HepG2 (cell line): Measurements from ENCODE around the gene CEP120. TPM values are rescaled to one million over a fixed set of nuclear protein-coding genes. Genes with fewer than 3 reads are reported as not detected.

Experiments
- ATAC-seq: fragments of 200-7000 bp; cut with Tn5 transposase; 3 replicates; pipeline ENCODE4 v1.9.1; 2020; ENCODE audit warnings: mild to moderate bottlenecking, moderate library complexity
- BruUV-seq: library from RNA; stranded (reverse); fragments of 400-500 nt; replicated peaks from 2 replicates; lab custom pipeline; 2021; lab: Mats Ljungman, UMichigan
- CTCF ChIA-PET: fragments of 300-600 bp; formaldehyde crosslinking; extraction: SDS; loops from one replicate; lab custom pipeline; 2021; ENCODE audit warnings: low total read pairs, inconsistent platforms, low intra/inter-chr PET ratio; lab: Yijun Ruan, JAX
- POLR2A ChIA-PET: fragments of 350-600 bp; sonication (Branson Sonifier 250); formaldehyde crosslinking; loops from one replicate; lab custom pipeline; 2020; ENCODE audit warnings: antibody characterized with exemption, inconsistent platforms; lab: Yijun Ruan, JAX
- DNase-seq: peaks from one replicate; pipeline ENCODE4 v3.0.0-alpha.2; 2015; ENCODE audit warnings: low spot score
- FAIRE-seq: peaks from 3 replicates; lab custom pipeline; 2011; peaks lifted over from hg19 to GRCh38; lab: Jason Lieb, UNC
- H2AFZ ChIP-seq: one replicate; pipeline ENCODE4 v1.6.1; 2011; ENCODE audit warnings: low read length, inconsistent platforms
- H3K27ac ChIP-seq: fragments of 300-600 bp; 3 replicates; pipeline ENCODE4 v1.8.0; 2011; ENCODE audit warnings: mixed run types, mild to moderate bottlenecking, mixed read lengths, low read length, inconsistent platforms; ENCODE audit not compliant: insufficient read depth; ENCODE audit errors: extremely low read length
- H3K27me3 ChIP-seq, 2 experiments: fragments of 200-600 bp in 1 of 2; 2 replicates in 1 of 2; 3 replicates in 1 of 2; pipeline versions ENCODE4 v1.6.0 to v1.8.0; 2011; ENCODE audit warnings: low read length in 2 of 2, mild to moderate bottlenecking in 2 of 2, moderate library complexity in 2 of 2, inconsistent platforms in 1 of 2; ENCODE audit not compliant: insufficient read depth in 2 of 2, control insufficient read depth in 1 of 2
- H3K36me3 ChIP-seq, 2 experiments: fragments of 200-600 bp in 1 of 2; replicated peaks in 1 of 2; 2 replicates in 1 of 2; 3 replicates in 1 of 2; pipeline versions ENCODE4 v1.5.1 to v1.8.0; 2011; ENCODE audit warnings: low read length in 2 of 2, inconsistent platforms in 1 of 2; ENCODE audit not compliant: insufficient read depth in 2 of 2, control insufficient read depth in 1 of 2
- H3K4me1 ChIP-seq: 2 replicates; pipeline ENCODE4 v1.5.1; 2012; ENCODE audit warnings: low read length, inconsistent platforms; ENCODE audit not compliant: insufficient read depth
- H3K4me2 ChIP-seq: 2 replicates; pipeline ENCODE4 v1.6.0; 2011; ENCODE audit warnings: low read depth, low read length, inconsistent platforms
- H3K4me3 ChIP-seq, 3 experiments: fragments of 200-600 bp in 1 of 3; sonication (generic), shearing (Covaris generic) in 1 of 3; replicated peaks in 1 of 3; 2 replicates each; pipeline ENCODE4 v1.5.1; 2011 to 2016; ENCODE audit warnings: low read length in 3 of 3, inconsistent platforms in 2 of 3, low read depth in 2 of 3, mild to moderate bottlenecking in 2 of 3, control low read depth in 1 of 3, mixed read lengths in 1 of 3; ENCODE audit not compliant: insufficient read depth in 1 of 3
- H3K79me2 ChIP-seq: one replicate; pipeline ENCODE4 v1.6.1; 2011; ENCODE audit warnings: low read length, inconsistent platforms; ENCODE audit not compliant: insufficient read depth
- H3K9ac ChIP-seq: 2 replicates; pipeline ENCODE4 v1.6.0; 2011; ENCODE audit warnings: mild to moderate bottlenecking, low read depth, low read length, inconsistent platforms; ENCODE audit not compliant: insufficient read depth
- H3K9me3 ChIP-seq: 2 replicates; pipeline ENCODE4 v1.5.1; 2012; ENCODE audit warnings: mild to moderate bottlenecking, low read length
- H4K20me1 ChIP-seq: 2 replicates; pipeline ENCODE4 v1.6.0; 2011; ENCODE audit warnings: inconsistent platforms, mild to moderate bottlenecking, low read length, moderate library complexity; ENCODE audit not compliant: insufficient read depth
- CEBPB ChIP-seq: IDR thresholded peaks from 2 replicates; pipeline ENCODE4 v1.6.1; 2011; ENCODE audit warnings: low read depth, low read length, improper control_type of control experiment, borderline replicate concordance
- CEBPG ChIP-seq: IDR thresholded peaks from 2 replicates; pipeline ENCODE4 v1.6.1; 2016
- SOX6 ChIP-seq, 2 experiments: fragments of 450-650 bp in 1 of 2; sonication (generic) in 1 of 2; formaldehyde crosslinking in 1 of 2; IDR thresholded peaks; 2 replicates each; pipeline versions ENCODE4 v1.4.0 to v1.6.1; 2017 to 2020; ENCODE audit warnings: antibody characterized with exemption in 1 of 2, mild to moderate bottlenecking in 1 of 2, missing genetic modification reagents in 1 of 2
- TEAD3 ChIP-seq: optimal IDR thresholded peaks from 2 replicates; pipeline ENCODE3; 2016; ENCODE audit warnings: borderline replicate concordance
- ZNF143 ChIP-seq: sonication (generic); formaldehyde crosslinking; IDR thresholded peaks from 2 replicates; pipeline ENCODE4 v1.4.0; 2020; ENCODE audit warnings: missing genetic modification reagents
- ZNF460 ChIP-seq: sonication (generic); formaldehyde crosslinking; IDR thresholded peaks from 2 replicates; pipeline ENCODE4 v1.5.1; 2020; ENCODE audit warnings: missing genetic modification reagents, mild to moderate bottlenecking, borderline replicate concordance
- WGBS: methylation state at CpG from one replicate; pipeline ENCODE4 v1.1.6; 2017; ENCODE audit warnings: low lambda C conversion rate; 5-methylcytosine and 5-hydroxymethylcytosine counted together
- in situ Hi-C: cut with HindIII; loops from 2 replicates; pipeline ENCODE4 v1.10.0; 2017; ENCODE audit warnings: low pct_unique_long_range_greater_than_20kb; ENCODE audit not compliant: extremely low pct_ligation_motif_present
- intact Hi-C: fragments of 100-400 bp; cut with micrococcal nuclease; formaldehyde crosslinking; loops from one replicate; pipeline ENCODE4 v1.10.0; 2022; ENCODE audit not compliant: unreplicated experiment
- polyA plus RNA-seq, 8 experiments: library from polyadenylated mRNA; depleted of rRNA in 3 of 8; stranded (reverse) in 7 of 8; unstranded in 1 of 8; fragments of >200 nt; fragmentation: Illumina TruSeq in 4 of 8; extraction: Trizol in 4 of 8; gene quantifications; 2 replicates each; pipeline versions ENCODE4 v1.2.1 to v1.2.3, GENCODE V29; 2011 to 2016; ENCODE audit warnings: low read depth in 4 of 8, missing spikeins in 1 of 8, mixed read lengths in 1 of 8; ENCODE audit not compliant: insufficient read depth in 1 of 8
- total RNA-seq, 5 experiments: library from RNA; depleted of rRNA; stranded (reverse); fragments of >200 nt; fragmentation: Illumina TruSeq; extraction: Trizol; gene quantifications; 2 replicates each; pipeline ENCODE4 v1.2.3, GENCODE V29; 2016; ENCODE audit warnings: low read depth in 1 of 5
- TF ChIP-seq, protein P1 (sequence below): sonication (generic); formaldehyde crosslinking; IDR thresholded peaks from 2 replicates; pipeline ENCODE4 v1.4.0; 2020; ENCODE audit warnings: missing genetic modification reagents
- TF ChIP-seq, protein P2 (sequence below): sonication (generic); formaldehyde crosslinking; IDR thresholded peaks from 2 replicates; pipeline ENCODE4 v1.8.0; 2022; ENCODE audit warnings: missing genetic modification reagents, mild to moderate bottlenecking, inconsistent platforms, borderline replicate concordance
- TF ChIP-seq, protein P3 (sequence below), 2 experiments: fragments of 450-650 bp in 1 of 2; sonication (generic) in 1 of 2; formaldehyde crosslinking; IDR thresholded peaks; 2 replicates each; pipeline versions ENCODE4 v1.5.0 to v1.8.0; 2020 to 2022; ENCODE audit warnings: mild to moderate bottlenecking in 1 of 2, missing genetic modification reagents in 1 of 2

Gene CEP120
- total and polyA plus RNA-seq, 2 of the 13 experiments (the other 11 are each of a cell fraction or from before 2014, with no cell fraction given), result 8.0 to 14.7 TPM

DNA sequence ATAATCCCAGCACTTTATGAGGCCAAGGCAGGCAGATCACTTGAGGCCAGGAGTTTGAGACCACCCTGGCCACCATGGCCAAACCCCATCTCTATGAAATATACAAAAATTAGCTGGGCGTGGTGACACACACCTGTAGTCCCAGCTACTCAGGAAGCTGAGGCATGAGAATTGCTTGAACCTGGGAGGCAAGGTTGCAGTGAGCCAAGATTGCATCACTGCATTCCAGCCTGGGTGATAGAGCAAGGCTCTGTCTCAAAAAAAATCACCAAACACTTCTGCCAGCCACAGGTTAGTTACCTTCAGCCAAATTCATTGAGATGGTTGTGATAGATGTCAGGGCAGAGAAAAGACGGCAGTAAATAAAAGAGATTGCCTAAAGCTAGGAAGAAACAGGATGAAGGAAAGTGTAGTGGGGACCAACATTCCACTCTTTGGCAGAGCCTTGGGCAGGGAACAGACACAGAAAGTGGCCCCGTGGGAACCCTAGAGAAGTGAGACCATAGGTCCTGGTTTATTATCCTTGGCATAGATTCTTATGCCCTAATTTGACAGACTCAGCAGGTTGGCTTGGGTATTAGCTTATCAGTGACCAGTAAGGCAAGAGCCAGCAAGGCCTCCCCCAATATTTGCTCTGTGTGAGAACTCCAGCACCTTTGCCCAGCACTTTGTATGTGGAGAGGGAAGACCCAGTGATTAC, 5.5 kb upstream of the CEP120 start:
- ChIA-PET POLR2A (interaction anchor here (1.5 to 2.3 kb wide), 2 partner anchors 83 to 654 kb away, joined by 3 to 7 read pairs; partner anchors contain the start of genes CSNK1G3 and SNX2), CTCF (no interaction called here)
- H3K4me1 ChIP-seq, result peaks cover 20% of the 10 kb centered on the region
- no peaks in the 10 kb centered on the region for H3K27me3 ChIP-seq
- in situ Hi-C loops, result no loop called here
- FAIRE-seq, result no peak
- WGBS, result 1% methylated on average over 3 of the region's 3 CpGs
- peak; percentile 87 for ATAC-seq
- no peaks in the 10 kb centered on the region for H3K36me3 ChIP-seq
- no TSS peak for BruUV-seq
- intact Hi-C loops, result no loop called here
- peak; percentile 11 for DNase-seq
- no peak overlapping the region for H3K4me3 ChIP-seq
- no peak overlapping the region for H3K9ac ChIP-seq
- no peaks in the 10 kb centered on the region for H3K9me3 ChIP-seq
- no peaks in the 10 kb centered on the region for H4K20me1 ChIP-seq
- H3K4me2 ChIP-seq, result peak overlapping the region; percentile 8; the same call in 1 of the 2 replicates
- TF ChIP-seq, protein P1, sequence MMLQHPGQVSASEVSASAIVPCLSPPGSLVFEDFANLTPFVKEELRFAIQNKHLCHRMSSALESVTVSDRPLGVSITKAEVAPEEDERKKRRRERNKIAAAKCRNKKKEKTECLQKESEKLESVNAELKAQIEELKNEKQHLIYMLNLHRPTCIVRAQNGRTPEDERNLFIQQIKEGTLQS, result peak; percentile 56
- TF ChIP-seq ZNF143 (CRISPR knock-in tag) (no peak), CEBPB (peak; percentile 39; the same call in 1 of the 2 replicates), CEBPG (CRISPR knock-in tag) (peak; percentile 82), TEAD3 (CRISPR knock-in tag) (peak; percentile 78), ZNF460 (CRISPR knock-in tag) (peak; percentile 73; the same call in 1 of the 2 replicates), SOX6 (IDR thresholded peaks at IDR 0.05) (no peak), SOX6 (CRISPR knock-in tag; IDR thresholded peaks at IDR 0.05) (0 out of 2 replicates have a peak, but pooled peaks have one; percentile 23)
- TF ChIP-seq, protein P2, sequence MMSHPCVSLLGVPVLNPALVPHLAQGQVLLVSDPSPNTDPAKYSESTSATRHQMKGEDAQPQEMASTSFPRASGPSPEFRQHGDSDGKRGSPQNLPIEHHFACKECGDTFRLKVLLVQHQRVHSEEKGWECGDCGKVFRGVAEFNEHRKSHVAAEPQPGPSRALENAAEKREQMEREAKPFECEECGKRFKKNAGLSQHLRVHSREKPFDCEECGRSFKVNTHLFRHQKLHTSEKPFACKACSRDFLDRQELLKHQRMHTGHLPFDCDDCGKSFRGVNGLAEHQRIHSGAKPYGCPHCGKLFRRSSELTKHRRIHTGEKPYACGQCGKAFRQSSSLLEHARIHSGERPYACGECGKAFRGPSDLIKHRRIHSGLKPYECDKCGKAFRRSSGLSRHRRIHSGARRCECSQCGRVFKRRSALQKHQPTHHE, result no peak
- TF ChIP-seq, protein P3, sequence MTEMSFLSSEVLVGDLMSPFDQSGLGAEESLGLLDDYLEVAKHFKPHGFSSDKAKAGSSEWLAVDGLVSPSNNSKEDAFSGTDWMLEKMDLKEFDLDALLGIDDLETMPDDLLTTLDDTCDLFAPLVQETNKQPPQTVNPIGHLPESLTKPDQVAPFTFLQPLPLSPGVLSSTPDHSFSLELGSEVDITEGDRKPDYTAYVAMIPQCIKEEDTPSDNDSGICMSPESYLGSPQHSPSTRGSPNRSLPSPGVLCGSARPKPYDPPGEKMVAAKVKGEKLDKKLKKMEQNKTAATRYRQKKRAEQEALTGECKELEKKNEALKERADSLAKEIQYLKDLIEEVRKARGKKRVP (CRISPR knock-in tag; IDR thresholded peaks at IDR 0.05), result peak in 1 of 2 experiments; percentile 75; a peak in 2 of 4 replicates
- no peaks in the 10 kb centered on the region for H3K79me2 ChIP-seq
- no peak overlapping the region for H2AFZ ChIP-seq
- no peak overlapping the region for H3K27ac ChIP-seq
